Frontal cortex (tissue), 1 donor: ENCODE measurements around the gene ZNF33B. TPM values are rescaled to one million over a fixed set of nuclear protein-coding genes. Genes with fewer than 3 reads are reported as not detected.

Source experiments
- small RNA-seq: library from RNA; depleted of rRNA; stranded (forward); fragments of <200 nt; gene quantifications from one replicate; pipeline ENCODE3, GENCODE V24; 2014
- total RNA-seq: library from RNA; depleted of rRNA; stranded (reverse); fragments of >200 nt; gene quantifications from one replicate; pipeline ENCODE4 v1.2.3, GENCODE V29; 2014

Gene ZNF33B
- total RNA-seq, 1 donor from 2014 or later = 32.2 TPM

Small RNA genes within 50 kb of the gene (small RNA-seq; reads per million reads assigned to genes)
- not detected for gene AL022345.1
- gene AL022345.2 = not detected
- gene AL022345.3 = not detected
- gene FXYD6P1 = not detected
- gene RNU6-1170P = not detected

Other genes with a start within 250 kb of the ZNF33B start
- gene BMS1, start 144.2 kb upstream of the ZNF33B start, total RNA-seq = 12.6 TPM